HUES6 (cell line): Measurements from ENCODE around the gene TRIM62.
"Not testable (repeated sequence)": the region's sequence is repeated elsewhere in the genome, so short reads cannot be mapped to it uniquely, and the experiment has no call there.

Experiments used
- H3K27ac ChIP-seq: 2 replicates; pipeline ENCODE4 v1.7.0; 2013; ENCODE audit warnings: low read depth, mild to moderate bottlenecking, low read length, inconsistent platforms
- H3K27me3 ChIP-seq: 2 replicates; pipeline ENCODE4 v1.6.1; 2013; ENCODE audit warnings: low read length; ENCODE audit not compliant: control insufficient read depth, insufficient read depth
- H3K36me3 ChIP-seq: 2 replicates; pipeline ENCODE4 v1.6.1; 2013; ENCODE audit warnings: low read length; ENCODE audit not compliant: control insufficient read depth, insufficient read depth
- H3K4me1 ChIP-seq: 2 replicates; pipeline ENCODE4 v1.6.1; 2013; ENCODE audit warnings: low read length; ENCODE audit not compliant: control insufficient read depth, insufficient read depth
- H3K4me3 ChIP-seq: 2 replicates; pipeline ENCODE4 v1.5.1; 2013; ENCODE audit warnings: low read depth, low read length
- H3K9ac ChIP-seq: one replicate; pipeline ENCODE4 v1.6.1; 2013; ENCODE audit warnings: mild to moderate bottlenecking, low read length
- H3K9me3 ChIP-seq: 2 replicates; pipeline ENCODE4 v1.6.1; 2013; ENCODE audit warnings: low read depth, low read length; ENCODE audit not compliant: control insufficient read depth, insufficient read depth

Gene TRIM62

GRCh38 chr1:33119532-33120217 lies 62.2 kb downstream of the TRIM62 start:
- Histone ChIP-seq H3K9me3 (no peaks in the 10 kb centered on the region), H3K4me3 (no peak overlapping the region), H3K27me3 (no peaks in the 10 kb centered on the region; the same call in 1 of the 2 replicates), H3K4me1 (no peaks in the 10 kb centered on the region), H3K36me3 (no peaks in the 10 kb centered on the region), H3K27ac (no peak overlapping the region), H3K9ac (no peak overlapping the region)

- Histone ChIP-seq H3K27me3 (no peaks in the 10 kb centered on the region; the same call in 1 of the 2 replicates), H3K9ac (no peak overlapping the region)
Measured at GRCh38 chr1:33119050-33119449, 62.8 kb downstream of the TRIM62 start.

GRCh38 chr1:33118274-33118673 lies 63.6 kb downstream of the TRIM62 start:
- no peaks in the 10 kb centered on the region; the same call in 1 of the 2 replicates for H3K27me3 ChIP-seq
- H3K9me3 ChIP-seq = no peaks in the 10 kb centered on the region
- no peak overlapping the region for H3K27ac ChIP-seq
- no peaks in the 10 kb centered on the region for H3K4me1 ChIP-seq
- no peak overlapping the region for H3K4me3 ChIP-seq
- H3K36me3 ChIP-seq = no peaks in the 10 kb centered on the region
- peak overlapping the region; percentile 6 for H3K9ac ChIP-seq

More at GRCh38 chr1:33119050-33119449, 62.8 kb downstream of the TRIM62 start:
- H3K4me3 ChIP-seq = no peak overlapping the region
- no peaks in the 10 kb centered on the region for H3K4me1 ChIP-seq
- no peak overlapping the region for H3K27ac ChIP-seq
- no peaks in the 10 kb centered on the region for H3K36me3 ChIP-seq
- no peaks in the 10 kb centered on the region for H3K9me3 ChIP-seq

GRCh38 chr1:33117440-33118085 lies 64.3 kb downstream of the TRIM62 start:
- Histone ChIP-seq H3K36me3 (no peaks in the 10 kb centered on the region), H3K27me3 (no peaks in the 10 kb centered on the region; the same call in 1 of the 2 replicates), H3K9me3 (no peaks in the 10 kb centered on the region), H3K27ac (no peak overlapping the region), H3K4me3 (no peak overlapping the region), H3K4me1 (no peaks in the 10 kb centered on the region), H3K9ac (no peak overlapping the region)

- no peaks in the 10 kb centered on the region for H3K4me1 ChIP-seq
- H3K9me3 ChIP-seq = peaks cover 5% of the 10 kb centered on the region; the same call in 1 of the 2 replicates
- H3K9ac ChIP-seq = no peak overlapping the region
- H3K36me3 ChIP-seq = no peaks in the 10 kb centered on the region
- H3K27me3 ChIP-seq = no peaks in the 10 kb centered on the region
- no peak overlapping the region for H3K27ac ChIP-seq
- H3K4me3 ChIP-seq = no peak overlapping the region
Measured at GRCh38 chr1:33111965-33112364, 69.9 kb downstream of the TRIM62 start.

- no peaks in the 10 kb centered on the region for H3K27me3 ChIP-seq
Measured at GRCh38 chr1:33110477-33110876, 71.4 kb downstream of the TRIM62 start.

GRCh38 chr1:33100119-33100415 lies 81.8 kb downstream of the TRIM62 start:
- H3K4me3 ChIP-seq, H3K4me1 ChIP-seq, H3K27ac ChIP-seq, H3K9me3 ChIP-seq, H3K27me3 ChIP-seq, H3K36me3 ChIP-seq, H3K9ac ChIP-seq: not testable (repeated sequence)

More at GRCh38 chr1:33110477-33110876, 71.4 kb downstream of the TRIM62 start:
- Histone ChIP-seq H3K4me3 (no peak overlapping the region), H3K27ac (no peak overlapping the region), H3K36me3 (no peaks in the 10 kb centered on the region), H3K9ac (no peak overlapping the region), H3K4me1 (no peaks in the 10 kb centered on the region), H3K9me3 (peaks cover 5% of the 10 kb centered on the region; the same call in 1 of the 2 replicates)

GRCh38 chr1:33099290-33100118 lies 82.3 kb downstream of the TRIM62 start:
- Histone ChIP-seq H3K9ac (no peak overlapping the region), H3K36me3 (no peaks in the 10 kb centered on the region), H3K4me1 (peaks cover 6% of the 10 kb centered on the region; the same call in 1 of the 2 replicates), H3K27ac (no peak overlapping the region), H3K27me3 (no peaks in the 10 kb centered on the region), H3K4me3 (no peak overlapping the region), H3K9me3 (no peaks in the 10 kb centered on the region)

- Histone ChIP-seq H3K4me3 (no peak overlapping the region), H3K27me3 (no peaks in the 10 kb centered on the region), H3K27ac (no peak overlapping the region), H3K9ac (no peak overlapping the region), H3K4me1 (peaks cover 6% of the 10 kb centered on the region; the same call in 1 of the 2 replicates), H3K36me3 (no peaks in the 10 kb centered on the region), H3K9me3 (no peaks in the 10 kb centered on the region)
Measured at GRCh38 chr1:33098371-33098770, 83.5 kb downstream of the TRIM62 start.

- H3K9ac ChIP-seq = no peak overlapping the region
- H3K4me3 ChIP-seq = no peak overlapping the region
- H3K27ac ChIP-seq = no peak overlapping the region
- H3K4me1 ChIP-seq = peaks cover 7% of the 10 kb centered on the region; the same call in 1 of the 2 replicates
- H3K9me3 ChIP-seq = no peaks in the 10 kb centered on the region
- H3K27me3 ChIP-seq = no peaks in the 10 kb centered on the region
- no peaks in the 10 kb centered on the region for H3K36me3 ChIP-seq
Measured at GRCh38 chr1:33097762-33098161, 84.1 kb downstream of the TRIM62 start.

GRCh38 chr1:33097137-33097611 lies 84.7 kb downstream of the TRIM62 start:
- no peaks in the 10 kb centered on the region for H3K36me3 ChIP-seq
- no peak overlapping the region for H3K9ac ChIP-seq
- no peak overlapping the region for H3K4me3 ChIP-seq
- H3K9me3 ChIP-seq = no peaks in the 10 kb centered on the region
- H3K27me3 ChIP-seq = no peaks in the 10 kb centered on the region
- no peak overlapping the region for H3K27ac ChIP-seq
- peaks cover 13% of the 10 kb centered on the region; the same call in 1 of the 2 replicates for H3K4me1 ChIP-seq
